Erythroblast (primary cell): Measurements from ENCODE around the gene SCFD2.

Experiments
- GATA1 ChIP-seq: IDR thresholded peaks from 2 replicates; pipeline ENCODE4 v1.6.1; 2011; ENCODE audit warnings: low read depth, mild to moderate bottlenecking, control low read depth, low read length, moderate library complexity
- POLR2A ChIP-seq: IDR thresholded peaks from 2 replicates; pipeline ENCODE4 v1.6.1; 2011; ENCODE audit warnings: mild to moderate bottlenecking, low read length

- TF ChIP-seq POLR2A (no peak), GATA1 (no peak)
Observed at GRCh38 chr4:52979020-52979419, 386.8 kb downstream of the SCFD2 start.
